HCT116 (cell line): ENCODE measurements around the gene CREB1. TPM values are rescaled to one million over a fixed set of nuclear protein-coding genes. Genes with fewer than 3 reads are reported as not detected.

Experiments used
- ATAC-seq: fragments of 200-7000 bp; cut with Tn5 transposase; 2 replicates; pipeline ENCODE4 v1.9.1; 2020; ENCODE audit warnings: mild to moderate bottlenecking, moderate library complexity
- BruUV-seq: library from RNA; stranded (reverse); fragments of 400-500 nt; replicated peaks from 2 replicates; lab custom pipeline; 2021; lab: Mats Ljungman, UMichigan
- CTCF ChIA-PET: fragments of 300-600 bp; sonication (Branson Sonifier 250); formaldehyde crosslinking; loops from one replicate; lab custom pipeline; 2021; ENCODE audit warnings: antibody characterized with exemption; lab: Charles Lee
- POLR2A ChIA-PET: fragments of 300-600, 350-600 bp; sonication (Branson Sonifier 250); formaldehyde crosslinking; loops from one replicate; lab custom pipeline; 2021; ENCODE audit warnings: antibody characterized with exemption; lab: Charles Lee
- RAD21 ChIA-PET, 2 experiments: fragments of 300-600 bp; sonication (Branson Sonifier 250); formaldehyde crosslinking; loops; one replicate each; lab custom pipeline; 2023; ENCODE audit warnings: low total read pairs in 2 of 2; ENCODE audit not compliant: uncharacterized antibody in 2 of 2, unreplicated experiment in 2 of 2, low non-redundant PET in 1 of 2; lab: Charles Lee
- DNase-seq: peaks from one replicate; pipeline ENCODE4 v3.0.0-alpha.2; 2010; ENCODE audit warnings: low read depth, low spot score
- H2AFZ ChIP-seq: fragments of 200-600 bp; shearing (Covaris generic), sonication (generic); 2 replicates; pipeline ENCODE4 v1.6.1; 2017; ENCODE audit warnings: low read depth, mixed run types, mixed read lengths, antibody characterized with exemption, low read length; ENCODE audit not compliant: poor library complexity, severe bottlenecking
- H3K27ac ChIP-seq: 2 replicates; pipeline ENCODE4 v1.5.1; 2012; ENCODE audit warnings: low read depth, low read length
- H3K27me3 ChIP-seq: fragments of 200-600 bp; sonication (generic); 2 replicates; pipeline ENCODE4 v1.6.1; 2016; ENCODE audit warnings: mixed run types, low read length, mixed read lengths; ENCODE audit not compliant: insufficient read depth
- H3K36me3 ChIP-seq, 2 experiments: fragments of 200-500 bp in 1 of 2; fragments of 200-600 bp in 1 of 2; sonication (Bioruptor generic) in 1 of 2; sonication (generic) in 1 of 2; 2 replicates each; pipeline versions ENCODE4 v1.5.1 to v1.6.1; 2014 to 2016; ENCODE audit warnings: low read length in 2 of 2, inconsistent platforms in 1 of 2, mixed read lengths in 1 of 2, mixed run types in 1 of 2; ENCODE audit not compliant: insufficient read depth in 2 of 2, control insufficient read depth in 1 of 2
- H3K4me1 ChIP-seq, 2 experiments: fragments of 200-600 bp in 1 of 2; sonication (generic) in 1 of 2; 2 replicates each; pipeline versions ENCODE4 v1.5.1 to v1.6.1; 2012 to 2017; ENCODE audit warnings: low read length in 2 of 2, inconsistent platforms in 1 of 2, mild to moderate bottlenecking in 1 of 2, mixed read lengths in 1 of 2, mixed run types in 1 of 2, moderate library complexity in 1 of 2; ENCODE audit not compliant: insufficient read depth in 2 of 2, control insufficient read depth in 1 of 2
- H3K4me2 ChIP-seq: fragments of 200-600 bp; sonication (generic); 2 replicates; pipeline ENCODE4 v1.6.1; 2017; ENCODE audit warnings: mixed run types, low read length, mixed read lengths
- H3K4me3 ChIP-seq, 2 experiments: fragments of 200-600 bp in 1 of 2; sonication (generic) in 1 of 2; replicated peaks in 1 of 2; 2 replicates each; pipeline ENCODE4 v1.5.1; 2011 to 2016; ENCODE audit warnings: low read length in 2 of 2, control low read depth in 1 of 2, low read depth in 1 of 2, mild to moderate bottlenecking in 1 of 2, mixed read lengths in 1 of 2, mixed run types in 1 of 2
- H3K79me2 ChIP-seq: fragments of 200-600 bp; sonication (generic); 2 replicates; pipeline ENCODE4 v1.6.1; 2017; ENCODE audit warnings: mild to moderate bottlenecking, mixed run types, low read length, moderate library complexity, mixed read lengths; ENCODE audit not compliant: insufficient read depth
- H3K9ac ChIP-seq: fragments of 200-600 bp; sonication (generic); 2 replicates; pipeline ENCODE4 v1.6.1; 2016; ENCODE audit warnings: low read length, mixed read lengths
- H3K9me2 ChIP-seq: fragments of 200-600 bp; sonication (generic), shearing (Covaris generic); 2 replicates; pipeline ENCODE4 v1.6.1; 2017; ENCODE audit warnings: mixed run types, mild to moderate bottlenecking, moderate library complexity; ENCODE audit not compliant: insufficient read depth
- H3K9me3 ChIP-seq, 2 experiments: fragments of 200-500 bp in 1 of 2; fragments of 200-600 bp in 1 of 2; sonication (Bioruptor generic) in 1 of 2; sonication (generic) in 1 of 2; 2 replicates each; pipeline ENCODE4 v1.6.1; 2014 to 2017; ENCODE audit warnings: low read length in 2 of 2, mixed read lengths in 2 of 2, inconsistent platforms in 1 of 2, low read depth in 1 of 2, mild to moderate bottlenecking in 1 of 2, mixed run types in 1 of 2, moderate library complexity in 1 of 2; ENCODE audit not compliant: control insufficient read depth in 1 of 2, insufficient read depth in 1 of 2
- H4K20me1 ChIP-seq: fragments of 200-600 bp; sonication (generic), shearing (Covaris generic); 2 replicates; pipeline ENCODE4 v1.6.1; 2017; ENCODE audit warnings: mixed run types, mild to moderate bottlenecking, moderate library complexity; ENCODE audit not compliant: insufficient read depth
- EGR1 ChIP-seq: IDR thresholded peaks from 2 replicates; pipeline ENCODE4 v1.6.1; 2012; ENCODE audit warnings: low read depth
- ELF1 ChIP-seq: IDR thresholded peaks from 2 replicates; pipeline ENCODE4 v1.6.1; 2012; ENCODE audit warnings: low read depth, borderline replicate concordance
- EZH2phosphoT487 ChIP-seq: fragments of 200-600 bp; IDR thresholded peaks from 2 replicates; pipeline ENCODE4 v1.6.1; 2018; ENCODE audit warnings: antibody characterized with exemption, borderline replicate concordance
- FOSL1 ChIP-seq: IDR thresholded peaks from 2 replicates; pipeline ENCODE4 v1.6.1; 2012; ENCODE audit warnings: low read depth
- POLR2A ChIP-seq: IDR thresholded peaks from 2 replicates; pipeline ENCODE4 v1.7.0; 2011; ENCODE audit warnings: borderline replicate concordance; ENCODE audit not compliant: insufficient read depth, insufficient read length; ENCODE audit errors: extremely low read depth
- POLR2AphosphoS5 ChIP-seq: IDR thresholded peaks from 2 replicates; pipeline ENCODE4 v1.6.1; 2011; ENCODE audit warnings: mild to moderate bottlenecking, low read depth, low read length, moderate library complexity
- SP1 ChIP-seq: IDR thresholded peaks from 2 replicates; pipeline ENCODE4 v1.6.1; 2012; ENCODE audit warnings: low read depth
- TCF7L2 ChIP-seq: IDR thresholded peaks from 2 replicates; pipeline ENCODE4 v1.7.0; 2011; ENCODE audit warnings: borderline replicate concordance, inconsistent platforms; ENCODE audit not compliant: insufficient read depth, insufficient read length; ENCODE audit errors: extremely low read depth
- YY1 ChIP-seq: IDR thresholded peaks from 2 replicates; pipeline ENCODE4 v1.6.1; 2011; ENCODE audit warnings: low read length, low read depth, moderate library complexity, mild to moderate bottlenecking; ENCODE audit not compliant: insufficient replicate concordance; ENCODE audit errors: extremely low read depth
- ZNF274 ChIP-seq: fragments of 200-500 bp; sonication (Bioruptor generic); IDR thresholded peaks from 2 replicates; pipeline ENCODE4 v1.6.1; 2014; ENCODE audit warnings: mild to moderate bottlenecking, low read depth, low read length, inconsistent platforms
- intact Hi-C: fragments of 100-400 bp; cut with micrococcal nuclease; formaldehyde crosslinking; loops from 2 replicates; pipeline ENCODE4 v1.10.0; 2022
- total RNA-seq: library from RNA; stranded (reverse); gene quantifications from one replicate; pipeline ENCODE4 v1.2.1, GENCODE V29; 2021; ENCODE audit not compliant: unreplicated experiment
- TF ChIP-seq, protein P1 (sequence below), 3 experiments: fragments of 200-600 bp in 1 of 3; sonication (generic) in 1 of 3; IDR thresholded peaks in 2 of 3; conservative IDR thresholded peaks in 1 of 3; 2 replicates each; pipeline ENCODE4 v1.5.1; 2012 to 2017; ENCODE audit warnings: low read depth in 2 of 3, low read length in 2 of 3, antibody characterized with exemption in 1 of 3, borderline replicate concordance in 1 of 3, control low read depth in 1 of 3, mild to moderate bottlenecking in 1 of 3, mixed read lengths in 1 of 3, mixed run types in 1 of 3, moderate library complexity in 1 of 3; ENCODE audit not compliant: insufficient read depth in 1 of 3
- TF ChIP-seq, protein P2 (sequence below): IDR thresholded peaks from 2 replicates; pipeline ENCODE4 v1.6.1; 2012; ENCODE audit warnings: low read depth

The CREB1 gene
- total RNA-seq, 1 experiment from 2014 or later, result 60.4 TPM

DNA sequence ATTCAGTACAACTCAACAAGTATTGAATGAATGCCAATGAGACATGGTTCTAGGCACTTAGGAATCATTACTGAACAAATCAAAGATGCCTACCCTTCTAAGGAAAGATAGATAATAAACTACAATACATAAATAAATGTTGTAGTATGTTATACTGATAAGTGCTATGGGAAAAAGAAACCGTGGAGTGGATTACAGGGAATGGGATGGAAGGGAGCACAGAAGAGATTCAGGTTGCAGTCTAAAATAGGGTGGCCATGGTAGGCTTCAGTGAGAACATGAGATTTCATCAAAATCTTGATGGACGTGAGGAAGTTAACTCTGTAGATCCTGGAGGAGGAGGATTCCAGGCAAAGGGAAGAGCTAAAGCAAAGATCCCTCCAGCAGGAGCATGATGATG is 17.9 kb upstream of the CREB1 start:
- DNase-seq, result no peak
- no peak overlapping the region for H3K9ac ChIP-seq
- H3K4me1 ChIP-seq, result no peaks in the 10 kb centered on the region
- CTCF ChIA-PET, result no interaction called here
- no peaks in the 10 kb centered on the region for H3K9me2 ChIP-seq
- H4K20me1 ChIP-seq, result no peaks in the 10 kb centered on the region
- RAD21 ChIA-PET, result no interaction called here
- H3K27me3 ChIP-seq, result no peaks in the 10 kb centered on the region
- ATAC-seq, result no peak
- no peak overlapping the region for H3K4me2 ChIP-seq
- no peak for TF ChIP-seq YY1
- no peak for TF ChIP-seq ELF1
- TF ChIP-seq, protein P1, sequence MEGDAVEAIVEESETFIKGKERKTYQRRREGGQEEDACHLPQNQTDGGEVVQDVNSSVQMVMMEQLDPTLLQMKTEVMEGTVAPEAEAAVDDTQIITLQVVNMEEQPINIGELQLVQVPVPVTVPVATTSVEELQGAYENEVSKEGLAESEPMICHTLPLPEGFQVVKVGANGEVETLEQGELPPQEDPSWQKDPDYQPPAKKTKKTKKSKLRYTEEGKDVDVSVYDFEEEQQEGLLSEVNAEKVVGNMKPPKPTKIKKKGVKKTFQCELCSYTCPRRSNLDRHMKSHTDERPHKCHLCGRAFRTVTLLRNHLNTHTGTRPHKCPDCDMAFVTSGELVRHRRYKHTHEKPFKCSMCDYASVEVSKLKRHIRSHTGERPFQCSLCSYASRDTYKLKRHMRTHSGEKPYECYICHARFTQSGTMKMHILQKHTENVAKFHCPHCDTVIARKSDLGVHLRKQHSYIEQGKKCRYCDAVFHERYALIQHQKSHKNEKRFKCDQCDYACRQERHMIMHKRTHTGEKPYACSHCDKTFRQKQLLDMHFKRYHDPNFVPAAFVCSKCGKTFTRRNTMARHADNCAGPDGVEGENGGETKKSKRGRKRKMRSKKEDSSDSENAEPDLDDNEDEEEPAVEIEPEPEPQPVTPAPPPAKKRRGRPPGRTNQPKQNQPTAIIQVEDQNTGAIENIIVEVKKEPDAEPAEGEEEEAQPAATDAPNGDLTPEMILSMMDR (IDR thresholded peaks at IDR 0.05 in 2 of 3, conservative IDR thresholded peaks at IDR 0.05 in 1 of 3; ENCODE audit: borderline replicate concordance in 1 of 3, insufficient read depth in 1 of 3, low read depth in 2 of 3, low read length in 2 of 3), result no peak
- TF ChIP-seq EGR1, result no peak
- no peak for TF ChIP-seq POLR2AphosphoS5
- TF ChIP-seq EZH2phosphoT487, result no peak
- TF ChIP-seq FOSL1, result no peak
- no peak for TF ChIP-seq POLR2A
- no peak for TF ChIP-seq ZNF274
- TF ChIP-seq TCF7L2, result no peak
- TF ChIP-seq, protein P2, sequence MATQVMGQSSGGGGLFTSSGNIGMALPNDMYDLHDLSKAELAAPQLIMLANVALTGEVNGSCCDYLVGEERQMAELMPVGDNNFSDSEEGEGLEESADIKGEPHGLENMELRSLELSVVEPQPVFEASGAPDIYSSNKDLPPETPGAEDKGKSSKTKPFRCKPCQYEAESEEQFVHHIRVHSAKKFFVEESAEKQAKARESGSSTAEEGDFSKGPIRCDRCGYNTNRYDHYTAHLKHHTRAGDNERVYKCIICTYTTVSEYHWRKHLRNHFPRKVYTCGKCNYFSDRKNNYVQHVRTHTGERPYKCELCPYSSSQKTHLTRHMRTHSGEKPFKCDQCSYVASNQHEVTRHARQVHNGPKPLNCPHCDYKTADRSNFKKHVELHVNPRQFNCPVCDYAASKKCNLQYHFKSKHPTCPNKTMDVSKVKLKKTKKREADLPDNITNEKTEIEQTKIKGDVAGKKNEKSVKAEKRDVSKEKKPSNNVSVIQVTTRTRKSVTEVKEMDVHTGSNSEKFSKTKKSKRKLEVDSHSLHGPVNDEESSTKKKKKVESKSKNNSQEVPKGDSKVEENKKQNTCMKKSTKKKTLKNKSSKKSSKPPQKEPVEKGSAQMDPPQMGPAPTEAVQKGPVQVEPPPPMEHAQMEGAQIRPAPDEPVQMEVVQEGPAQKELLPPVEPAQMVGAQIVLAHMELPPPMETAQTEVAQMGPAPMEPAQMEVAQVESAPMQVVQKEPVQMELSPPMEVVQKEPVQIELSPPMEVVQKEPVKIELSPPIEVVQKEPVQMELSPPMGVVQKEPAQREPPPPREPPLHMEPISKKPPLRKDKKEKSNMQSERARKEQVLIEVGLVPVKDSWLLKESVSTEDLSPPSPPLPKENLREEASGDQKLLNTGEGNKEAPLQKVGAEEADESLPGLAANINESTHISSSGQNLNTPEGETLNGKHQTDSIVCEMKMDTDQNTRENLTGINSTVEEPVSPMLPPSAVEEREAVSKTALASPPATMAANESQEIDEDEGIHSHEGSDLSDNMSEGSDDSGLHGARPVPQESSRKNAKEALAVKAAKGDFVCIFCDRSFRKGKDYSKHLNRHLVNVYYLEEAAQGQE, result no peak
- no peak for TF ChIP-seq SP1
- no peak overlapping the region for H2AFZ ChIP-seq
- H3K9me3 ChIP-seq, result no peaks in the 10 kb centered on the region
- POLR2A ChIA-PET, result no interaction called here
- no peak overlapping the region for H3K4me3 ChIP-seq
- no TSS peak for BruUV-seq
- intact Hi-C loops, result no loop called here
- no peaks in the 10 kb centered on the region for H3K36me3 ChIP-seq
- no peaks in the 10 kb centered on the region for H3K79me2 ChIP-seq
- H3K27ac ChIP-seq, result no peak overlapping the region
